HepG2 (cell line): ENCODE measurements around the gene COMMD1. TPM values are rescaled to one million over a fixed set of nuclear protein-coding genes. Genes with fewer than 3 reads are reported as not detected.

Experiments
- ATAC-seq: fragments of 200-7000 bp; cut with Tn5 transposase; 3 replicates; pipeline ENCODE4 v1.9.1; 2020; ENCODE audit warnings: mild to moderate bottlenecking, moderate library complexity
- BruUV-seq: library from RNA; stranded (reverse); fragments of 400-500 nt; replicated peaks from 2 replicates; lab custom pipeline; 2021; lab: Mats Ljungman, UMichigan
- CTCF ChIA-PET: fragments of 300-600 bp; formaldehyde crosslinking; extraction: SDS; loops from one replicate; lab custom pipeline; 2021; ENCODE audit warnings: low total read pairs, inconsistent platforms, low intra/inter-chr PET ratio; lab: Yijun Ruan, JAX
- POLR2A ChIA-PET: fragments of 350-600 bp; sonication (Branson Sonifier 250); formaldehyde crosslinking; loops from one replicate; lab custom pipeline; 2020; ENCODE audit warnings: antibody characterized with exemption, inconsistent platforms; lab: Yijun Ruan, JAX
- DNase-seq: peaks from one replicate; pipeline ENCODE4 v3.0.0-alpha.2; 2015; ENCODE audit warnings: low spot score
- FAIRE-seq: peaks from 3 replicates; lab custom pipeline; 2011; peaks lifted over from hg19 to GRCh38; lab: Jason Lieb, UNC
- H2AFZ ChIP-seq: one replicate; pipeline ENCODE4 v1.6.1; 2011; ENCODE audit warnings: low read length, inconsistent platforms
- H3K27ac ChIP-seq: fragments of 300-600 bp; 3 replicates; pipeline ENCODE4 v1.8.0; 2011; ENCODE audit warnings: mixed run types, mild to moderate bottlenecking, mixed read lengths, low read length, inconsistent platforms; ENCODE audit not compliant: insufficient read depth; ENCODE audit errors: extremely low read length
- H3K27me3 ChIP-seq, 2 experiments: fragments of 200-600 bp in 1 of 2; 2 replicates in 1 of 2; 3 replicates in 1 of 2; pipeline versions ENCODE4 v1.6.0 to v1.8.0; 2011; ENCODE audit warnings: low read length in 2 of 2, mild to moderate bottlenecking in 2 of 2, moderate library complexity in 2 of 2, inconsistent platforms in 1 of 2; ENCODE audit not compliant: insufficient read depth in 2 of 2, control insufficient read depth in 1 of 2
- H3K36me3 ChIP-seq, 2 experiments: fragments of 200-600 bp in 1 of 2; replicated peaks in 1 of 2; 2 replicates in 1 of 2; 3 replicates in 1 of 2; pipeline versions ENCODE4 v1.5.1 to v1.8.0; 2011; ENCODE audit warnings: low read length in 2 of 2, inconsistent platforms in 1 of 2; ENCODE audit not compliant: insufficient read depth in 2 of 2, control insufficient read depth in 1 of 2
- H3K4me1 ChIP-seq: 2 replicates; pipeline ENCODE4 v1.5.1; 2012; ENCODE audit warnings: low read length, inconsistent platforms; ENCODE audit not compliant: insufficient read depth
- H3K4me2 ChIP-seq: 2 replicates; pipeline ENCODE4 v1.6.0; 2011; ENCODE audit warnings: low read depth, low read length, inconsistent platforms
- H3K4me3 ChIP-seq, 3 experiments: fragments of 200-600 bp in 1 of 3; sonication (generic), shearing (Covaris generic) in 1 of 3; replicated peaks in 1 of 3; 2 replicates each; pipeline ENCODE4 v1.5.1; 2011 to 2016; ENCODE audit warnings: low read length in 3 of 3, inconsistent platforms in 2 of 3, low read depth in 2 of 3, mild to moderate bottlenecking in 2 of 3, control low read depth in 1 of 3, mixed read lengths in 1 of 3; ENCODE audit not compliant: insufficient read depth in 1 of 3
- H3K79me2 ChIP-seq: one replicate; pipeline ENCODE4 v1.6.1; 2011; ENCODE audit warnings: low read length, inconsistent platforms; ENCODE audit not compliant: insufficient read depth
- H3K9ac ChIP-seq: 2 replicates; pipeline ENCODE4 v1.6.0; 2011; ENCODE audit warnings: mild to moderate bottlenecking, low read depth, low read length, inconsistent platforms; ENCODE audit not compliant: insufficient read depth
- H3K9me3 ChIP-seq: 2 replicates; pipeline ENCODE4 v1.5.1; 2012; ENCODE audit warnings: mild to moderate bottlenecking, low read length
- H4K20me1 ChIP-seq: 2 replicates; pipeline ENCODE4 v1.6.0; 2011; ENCODE audit warnings: inconsistent platforms, mild to moderate bottlenecking, low read length, moderate library complexity; ENCODE audit not compliant: insufficient read depth
- DMTF1 ChIP-seq: sonication (generic); formaldehyde crosslinking; IDR thresholded peaks from 2 replicates; pipeline ENCODE4 v1.4.0; 2020; ENCODE audit warnings: mild to moderate bottlenecking, missing genetic modification reagents
- POLR2A ChIP-seq, 2 experiments: IDR thresholded peaks; 2 replicates each; pipeline ENCODE4 v1.6.1; 2011; ENCODE audit warnings: low read depth in 2 of 2, low read length in 2 of 2, mild to moderate bottlenecking in 1 of 2, moderate library complexity in 1 of 2; ENCODE audit not compliant: insufficient read depth in 1 of 2
- RBFOX2 ChIP-seq: fragments of 200-400 bp; formaldehyde crosslinking; IDR thresholded peaks from 2 replicates; pipeline ENCODE4 v1.6.1; 2017; ENCODE audit warnings: low read depth, mild to moderate bottlenecking, low read length
- WIZ ChIP-seq: sonication (generic); formaldehyde crosslinking; IDR thresholded peaks from 2 replicates; pipeline ENCODE4 v1.5.1; 2020; ENCODE audit warnings: mild to moderate bottlenecking, missing genetic modification reagents
- ZNF121 ChIP-seq: sonication (generic); formaldehyde crosslinking; IDR thresholded peaks from 2 replicates; pipeline ENCODE4 v1.5.0; 2020; ENCODE audit warnings: mild to moderate bottlenecking, missing genetic modification reagents
- WGBS: methylation state at CpG from one replicate; pipeline ENCODE4 v1.1.6; 2017; ENCODE audit warnings: low lambda C conversion rate; 5-methylcytosine and 5-hydroxymethylcytosine counted together
- in situ Hi-C: cut with HindIII; loops from 2 replicates; pipeline ENCODE4 v1.10.0; 2017; ENCODE audit warnings: low pct_unique_long_range_greater_than_20kb; ENCODE audit not compliant: extremely low pct_ligation_motif_present
- intact Hi-C: fragments of 100-400 bp; cut with micrococcal nuclease; formaldehyde crosslinking; loops from one replicate; pipeline ENCODE4 v1.10.0; 2022; ENCODE audit not compliant: unreplicated experiment
- polyA plus RNA-seq, 8 experiments: library from polyadenylated mRNA; depleted of rRNA in 3 of 8; stranded (reverse) in 7 of 8; unstranded in 1 of 8; fragments of >200 nt; fragmentation: Illumina TruSeq in 4 of 8; extraction: Trizol in 4 of 8; gene quantifications; 2 replicates each; pipeline versions ENCODE4 v1.2.1 to v1.2.3, GENCODE V29; 2011 to 2016; ENCODE audit warnings: low read depth in 4 of 8, missing spikeins in 1 of 8, mixed read lengths in 1 of 8; ENCODE audit not compliant: insufficient read depth in 1 of 8
- total RNA-seq, 5 experiments: library from RNA; depleted of rRNA; stranded (reverse); fragments of >200 nt; fragmentation: Illumina TruSeq; extraction: Trizol; gene quantifications; 2 replicates each; pipeline ENCODE4 v1.2.3, GENCODE V29; 2016; ENCODE audit warnings: low read depth in 1 of 5

COMMD1 gene
- total and polyA plus RNA-seq, 2 of the 13 experiments (the other 11 are each of a cell fraction or from before 2014, with no cell fraction given) = 25.7 to 105 TPM

GRCh38 chr2:61876400-61876799 lies 29.1 kb upstream of the COMMD1 start:
- intact Hi-C loops = no loop called here

GRCh38 chr2:61877571-61878245 lies 27.8 kb upstream of the COMMD1 start:
- in situ Hi-C loops (no loop called here), intact Hi-C loops (no loop called here)
- Histone ChIP-seq H3K79me2 (no peaks in the 10 kb centered on the region), H3K36me3 (peaks cover 24 to 89% of the 10 kb centered on the region in 2 experiments), H3K27me3 (no peaks in the 10 kb centered on the region), H3K9ac (no peak overlapping the region), H2AFZ (no peak overlapping the region), H4K20me1 (no peaks in the 10 kb centered on the region; the same call in 1 of the 2 replicates), H3K4me1 (no peaks in the 10 kb centered on the region), H3K27ac (no peak overlapping the region), H3K4me3 (no peak overlapping the region), H3K9me3 (no peaks in the 10 kb centered on the region), H3K4me2 (no peak overlapping the region)
- CTCF ChIA-PET = no interaction called here
- TF ChIP-seq POLR2A (IDR thresholded peaks at IDR 0.05; ENCODE audit: insufficient read depth in 1 of 2, low read depth in 2 of 2, low read length in 2 of 2) (0 out of 4 replicates have a peak, but pooled peaks of 1 of the 2 experiments have one; percentile 18), DMTF1 (CRISPR knock-in tag) (no peak), RBFOX2 (peak; percentile 16)
- DNase-seq (no peak), FAIRE-seq (no peak), ATAC-seq (no peak)
- BruUV-seq = no TSS peak
- whole genome bisulfite sequencing = over 99% methylated on average over 4 of the region's 4 CpGs
- POLR2A ChIA-PET = no interaction called here

More at GRCh38 chr2:61876400-61876799, 29.1 kb upstream of the COMMD1 start:
- Histone ChIP-seq H3K27ac (no peak overlapping the region), H3K9me3 (no peaks in the 10 kb centered on the region), H3K4me2 (no peak overlapping the region), H3K4me3 (no peak overlapping the region), H3K36me3 (peaks cover 28 to 88% of the 10 kb centered on the region in 2 experiments)
- 96% methylated on average over 1 of the region's 1 CpG for WGBS
- CTCF ChIA-PET = no interaction called here
- TF ChIP-seq WIZ (CRISPR knock-in tag) (no peak), ZNF121 (CRISPR knock-in tag) (peak; percentile 74; the same call in 1 of the 2 replicates)
- TF ChIP-seq, all 625 proteins: peak for 1
- POLR2A ChIA-PET = no interaction called here
- no peaks in the 10 kb centered on the region; the same call in 1 of the 2 replicates for H4K20me1 ChIP-seq
- H3K9ac ChIP-seq = no peak overlapping the region
- no peak overlapping the region for H2AFZ ChIP-seq
- in situ Hi-C loops = no loop called here
- BruUV-seq = TSS peak; percentile 4
- ATAC-seq (no peak), DNase-seq (no peak), FAIRE-seq (no peak)
- no peaks in the 10 kb centered on the region for H3K4me1 ChIP-seq
- no peaks in the 10 kb centered on the region for H3K79me2 ChIP-seq
- H3K27me3 ChIP-seq = no peaks in the 10 kb centered on the region
